Measurements from ENCODE around the gene SNRPB. TPM values are rescaled to one million over a fixed set of nuclear protein-coding genes. Genes with fewer than 3 reads are reported as not detected.

Gene SNRPB
- total RNA-seq, 1 experiment from 2014 or later = 539 TPM

GRCh38 chr20:2470423-2471193 lies at the start of gene SNRPB (continued):
- TF ChIP-seq KAT7 (CRISPR knock-in tag; IDR thresholded peaks at IDR 0.05; ENCODE audit: borderline replicate concordance) (peak; percentile 74; the same call in 1 of the 2 replicates), SP1 (CRISPR knock-in tag; conservative IDR thresholded peaks at IDR 0.05) (peak; percentile 97), TP53 (CRISPR knock-in tag; IDR thresholded peaks at IDR 0.05) (peak; percentile 68; the same call in 1 of the 2 replicates), NR1H2 (CRISPR knock-in tag; IDR thresholded peaks at IDR 0.05) (no peak)

- no peaks in the 10 kb centered on the region for H3K9me3 Mint-ChIP-seq
- POLR2A ChIA-PET = interaction anchor here (0.5 kb wide), 1 partner anchor 15 kb away, joined by 3 read pairs; no protein-coding TSS in a partner anchor
- peaks cover 60% of the 10 kb centered on the region for H3K27me3 Mint-ChIP-seq (ENCODE audit: low read depth)
- TF ChIP-seq ZNF263 (CRISPR knock-in tag; IDR thresholded peaks at IDR 0.05; ENCODE audit: low read depth) (no peak), CDX4 (CRISPR knock-in tag; IDR thresholded peaks at IDR 0.05; ENCODE audit: borderline replicate concordance) (no peak), ZNF121 (CRISPR knock-in tag; IDR thresholded peaks at IDR 0.05) (no peak), USF1 (CRISPR knock-in tag; IDR thresholded peaks at IDR 0.05) (no peak), E2F1 (CRISPR knock-in tag; IDR thresholded peaks at IDR 0.05) (no peak), FOXJ3 (CRISPR knock-in tag; IDR thresholded peaks at IDR 0.05; ENCODE audit: borderline replicate concordance) (no peak), CREB1 (CRISPR knock-in tag; IDR thresholded peaks at IDR 0.05) (no peak), ZNF317 (CRISPR knock-in tag; IDR thresholded peaks at IDR 0.05; ENCODE audit: borderline replicate concordance, low read depth) (no peak), CTCF (IDR thresholded peaks at IDR 0.05) (no peak), ATF6 (CRISPR knock-in tag; IDR thresholded peaks at IDR 0.05) (no peak), NFYB (CRISPR knock-in tag; conservative IDR thresholded peaks at IDR 0.05; ENCODE audit: low read depth) (no peak), FOXK1 (CRISPR knock-in tag; IDR thresholded peaks at IDR 0.05) (no peak), ZNF396 (CRISPR knock-in tag; IDR thresholded peaks at IDR 0.05; ENCODE audit: borderline replicate concordance) (no peak), NR3C1 (CRISPR knock-in tag; conservative IDR thresholded peaks at IDR 0.05; ENCODE audit: low read depth) (no peak), ZNF281 (CRISPR knock-in tag; IDR thresholded peaks at IDR 0.05) (no peak), E2F4 (CRISPR knock-in tag; IDR thresholded peaks at IDR 0.05; ENCODE audit: borderline replicate concordance, low read depth) (no peak), ETV6 (CRISPR knock-in tag; IDR thresholded peaks at IDR 0.05) (no peak)
- no peak overlapping the region for H3K27ac Mint-ChIP-seq
- ATAC-seq (no peak), DNase-seq (ENCODE audit: low spot score) (no peak)
- CTCF ChIA-PET = no interaction called here
- H3K36me3 Mint-ChIP-seq = no peaks in the 10 kb centered on the region
- no peaks in the 10 kb centered on the region for H3K4me1 Mint-ChIP-seq
- H3K4me3 Mint-ChIP-seq = no peak overlapping the region
These were observed 48.7 kb upstream of the SNRPB start for GRCh38 chr20:2519115-2519809.
